ENCODE data around the gene ANKS1B. TPM values are rescaled to one million over a fixed set of nuclear protein-coding genes. Genes with fewer than 3 reads are reported as not detected.
"Not testable (repeated sequence)": the region's sequence is repeated elsewhere in the genome, so short reads cannot be mapped to it uniquely, and the experiment has no call there.

ANKS1B gene
- total RNA-seq, 1 donor from 2014 or later = 9.6 TPM

DNA sequence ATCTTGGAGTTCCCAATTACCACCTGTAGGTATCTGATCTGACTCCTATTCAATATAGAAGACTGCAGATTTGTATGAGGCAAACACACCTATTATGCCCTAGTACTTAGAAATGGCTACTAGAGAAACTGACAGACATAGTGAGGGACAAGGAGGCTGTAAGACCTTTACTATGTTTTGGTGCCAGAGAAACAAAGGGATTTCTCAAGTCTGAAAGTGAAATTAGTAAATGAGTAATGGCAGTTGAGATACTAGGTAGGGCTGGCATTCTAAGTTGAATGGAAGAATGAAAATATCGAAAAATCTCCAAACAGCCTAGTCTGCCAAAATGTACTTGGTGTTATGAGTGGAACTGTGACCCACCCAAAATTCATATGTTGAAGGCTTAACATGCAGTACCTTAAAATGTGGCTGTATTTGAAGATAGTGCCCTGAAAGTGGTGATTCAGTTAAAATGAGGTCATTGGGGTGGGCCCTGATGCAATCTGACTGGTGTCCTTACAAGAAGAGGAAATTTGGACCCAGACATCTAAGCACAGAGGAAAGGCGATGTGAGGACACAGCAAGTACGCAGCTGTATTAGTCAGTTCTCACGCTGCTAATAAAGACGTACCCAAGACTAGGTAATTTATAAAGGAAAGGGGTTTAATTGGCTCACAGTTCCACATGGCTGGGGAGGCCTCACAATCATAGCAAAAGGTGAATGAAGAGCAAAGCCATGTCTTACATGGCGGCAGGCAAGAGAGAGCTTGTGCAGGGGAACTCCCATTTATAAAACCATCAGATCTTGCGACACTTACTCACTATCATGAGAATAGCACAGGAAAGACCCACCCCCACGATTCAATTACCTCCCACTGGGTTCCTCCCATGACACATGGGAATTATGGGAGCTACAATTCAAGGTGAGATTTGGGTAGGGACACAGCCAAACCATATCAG is 1212.7 kb downstream of the ANKS1B start:
- DNase-seq (ENCODE audit: low spot score) = no peak

DNA sequence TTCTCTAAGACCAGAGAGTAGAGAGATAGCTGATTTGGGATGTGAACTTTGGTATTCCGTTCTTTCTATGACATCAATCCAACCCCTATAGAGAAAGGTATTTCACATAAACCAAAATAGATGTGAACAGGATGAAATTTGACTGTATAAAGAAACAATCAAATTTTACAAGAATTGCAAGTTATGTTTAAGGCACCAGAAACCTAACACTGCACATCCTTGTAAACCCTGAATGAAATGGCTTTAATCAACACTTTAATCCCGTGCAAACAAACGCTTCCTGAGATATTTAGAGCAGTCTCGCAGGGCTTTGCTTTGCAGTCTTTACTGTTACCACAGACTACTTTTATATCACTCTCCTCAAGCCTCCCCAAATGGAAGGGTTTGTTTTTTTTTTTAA is 1214.5 kb downstream of the ANKS1B start:
- DNase-seq (ENCODE audit: low spot score) = no peak

DNA sequence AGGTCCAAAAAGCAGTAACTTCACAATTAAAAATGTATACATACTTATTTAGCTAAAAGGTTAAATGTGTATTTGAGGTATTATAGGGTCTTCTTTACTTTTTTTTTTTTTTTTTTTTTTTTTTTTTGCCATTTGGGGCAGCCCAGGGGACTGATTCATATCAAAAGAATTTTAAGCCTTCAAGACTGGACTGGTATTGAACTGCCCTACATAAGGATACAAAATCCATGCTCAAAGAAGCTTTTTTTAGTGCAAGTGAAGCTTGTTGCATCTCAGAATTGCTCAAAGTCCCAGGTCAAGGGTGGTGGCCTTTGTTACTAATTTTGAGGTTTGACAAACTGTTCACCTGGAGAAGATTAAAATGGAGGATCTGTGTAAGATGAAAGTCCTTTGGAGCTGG is 1215.7 kb downstream of the ANKS1B start:
- no peak for DNase-seq (ENCODE audit: low spot score)

- no peak for DNase-seq (ENCODE audit: low spot score)
Observed at GRCh38 chr12:98767248-98767647, 1217.5 kb downstream of the ANKS1B start.

- DNase-seq (ENCODE audit: low spot score) = no peak
Observed at GRCh38 chr12:98763656-98764055, 1221.1 kb downstream of the ANKS1B start.

DNA sequence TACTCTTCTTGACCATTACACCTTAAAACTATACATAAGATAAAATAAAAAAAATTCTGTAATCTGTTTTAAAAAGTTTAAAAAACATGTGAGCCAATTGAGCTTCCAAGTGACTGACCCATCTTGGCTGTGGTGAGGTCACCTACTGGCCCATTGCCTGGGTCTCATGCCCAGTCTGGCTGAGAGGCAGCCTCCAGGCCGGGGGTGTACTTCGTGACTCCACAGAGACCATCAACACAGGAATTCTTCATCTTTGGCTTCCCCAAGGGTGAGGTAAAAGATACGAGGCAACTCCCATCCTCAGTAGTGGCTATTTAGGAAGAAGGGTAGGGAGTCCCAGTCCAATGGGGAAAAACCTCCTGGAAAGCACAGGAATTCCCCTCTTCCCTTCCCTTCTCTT is 1226.4 kb downstream of the ANKS1B start:
- DNase-seq (ENCODE audit: low spot score) = no peak

- DNase-seq (ENCODE audit: low spot score) = no peak
Observed at GRCh38 chr12:98757455-98757854, 1227.3 kb downstream of the ANKS1B start.

- not testable (repeated sequence) for DNase-seq (ENCODE audit: low spot score)
Observed at GRCh38 chr12:98755855-98756254, 1228.9 kb downstream of the ANKS1B start.

- DNase-seq (ENCODE audit: low spot score) = no peak
Observed at GRCh38 chr12:98754095-98754494, 1230.6 kb downstream of the ANKS1B start.

DNA sequence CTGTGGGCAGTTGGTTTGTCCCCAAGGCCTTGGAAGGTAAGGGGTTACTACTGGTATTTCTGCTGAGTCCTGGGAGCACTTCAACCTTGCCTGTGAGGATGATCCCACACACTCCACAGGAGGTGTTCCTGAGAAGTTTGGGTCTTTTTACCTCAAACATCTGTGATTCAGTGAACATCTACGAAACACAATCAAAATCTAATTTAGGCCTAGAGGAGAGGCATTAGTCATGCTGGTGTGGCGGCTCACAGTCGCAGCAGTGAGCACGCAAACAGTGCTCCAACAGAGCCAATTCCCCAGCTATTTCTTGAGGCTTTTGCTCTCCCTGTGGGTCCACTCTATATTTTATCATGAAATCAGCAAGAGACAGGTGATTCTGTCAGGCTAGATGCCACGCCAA is 1232.0 kb downstream of the ANKS1B start:
- no peak for DNase-seq (ENCODE audit: low spot score)

DNA sequence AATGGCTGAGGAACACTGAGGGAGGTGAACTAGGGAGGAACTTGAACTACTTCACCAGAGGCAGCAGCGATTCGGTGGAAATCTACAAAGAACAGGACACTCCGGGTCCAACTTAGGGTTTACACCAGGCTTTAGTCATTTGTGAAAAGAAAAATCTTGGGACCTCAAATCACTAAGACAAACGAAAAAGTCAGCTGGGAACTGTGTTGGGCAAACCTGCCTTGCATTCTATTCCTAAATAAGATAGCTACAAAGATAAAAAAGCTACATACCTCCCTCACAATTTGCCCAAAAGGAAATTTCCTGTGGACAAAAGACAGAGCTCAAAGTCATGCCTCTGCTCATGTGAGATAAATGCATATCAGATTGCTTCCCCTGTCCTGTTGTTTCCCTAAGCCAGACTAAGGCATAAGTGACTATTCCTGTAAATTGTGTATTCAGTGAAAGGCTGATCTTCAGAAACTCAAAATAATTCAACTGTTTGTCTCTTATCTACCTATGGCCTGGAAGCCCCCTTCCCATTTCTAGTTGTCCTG is 1233.1 kb downstream of the ANKS1B start:
- DNase-seq (ENCODE audit: low spot score) = no peak

- no peak for DNase-seq (ENCODE audit: low spot score)
Observed at GRCh38 chr12:98750511-98750910, 1234.2 kb downstream of the ANKS1B start.

- no peak for DNase-seq (ENCODE audit: low spot score)
Observed at GRCh38 chr12:98748463-98748862, 1236.3 kb downstream of the ANKS1B start.

- no peak for DNase-seq (ENCODE audit: low spot score)
Observed at GRCh38 chr12:98745578-98746391, 1239.0 kb downstream of the ANKS1B start.

GRCh38 chr12:98744680-98745079 is 1240.1 kb downstream of the ANKS1B start:
- DNase-seq (ENCODE audit: low spot score) = no peak

- DNase-seq (ENCODE audit: low spot score) = no peak
Observed at GRCh38 chr12:98743362-98743953, 1241.3 kb downstream of the ANKS1B start.

- no peak for DNase-seq (ENCODE audit: low spot score)
Observed at GRCh38 chr12:98741556-98742265, 1243.0 kb downstream of the ANKS1B start.

DNA sequence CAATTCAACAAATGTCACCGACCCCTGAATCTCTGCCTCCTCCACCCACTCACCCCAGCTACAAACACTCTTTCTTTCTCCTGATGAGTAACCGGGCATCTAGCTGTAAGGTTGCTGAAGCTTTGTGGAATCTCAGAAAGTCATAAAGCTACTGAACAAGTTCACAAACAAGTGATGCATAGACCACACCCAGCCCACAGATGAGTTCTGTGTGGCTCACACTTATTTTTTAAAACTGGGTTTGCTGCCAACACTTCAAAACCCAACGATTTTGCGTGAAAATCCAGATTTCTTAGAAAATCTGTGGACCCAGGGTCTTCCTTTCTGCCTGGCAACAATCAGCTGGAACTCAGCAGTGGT is 1243.6 kb downstream of the ANKS1B start:
- DNase-seq (ENCODE audit: low spot score) = no peak

DNA sequence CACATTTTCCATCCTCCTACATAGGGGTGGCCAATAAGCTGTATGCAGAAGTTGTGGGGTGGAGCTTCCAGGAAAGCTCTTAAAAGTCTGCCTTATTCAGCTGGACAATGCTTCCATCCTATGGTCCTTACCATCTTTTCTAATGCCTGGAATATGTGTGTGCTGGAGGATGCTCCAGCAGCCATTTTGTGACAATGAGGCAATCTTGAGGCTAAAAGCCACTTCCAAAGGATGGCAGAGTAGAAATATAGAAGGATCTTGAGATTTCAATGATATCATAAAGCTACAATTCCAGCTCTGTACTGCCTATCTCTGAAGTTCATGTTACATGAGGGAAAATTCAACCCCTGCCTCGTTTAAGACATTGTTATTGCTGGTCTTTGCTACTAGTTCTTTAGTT is 1244.0 kb downstream of the ANKS1B start:
- no peak for DNase-seq (ENCODE audit: low spot score)

- no peak for DNase-seq (ENCODE audit: low spot score)
Observed at GRCh38 chr12:98738539-98738938, 1246.2 kb downstream of the ANKS1B start.

- DNase-seq (ENCODE audit: low spot score) = no peak
Observed at GRCh38 chr12:98738002-98738401, 1246.7 kb downstream of the ANKS1B start.

GRCh38 chr12:98737322-98737712 is 1247.4 kb downstream of the ANKS1B start:
- no peak for DNase-seq (ENCODE audit: low spot score)

Data from ureter (tissue), 1 donor.